Heart right ventricle (tissue), 16 donors: ENCODE measurements around the gene TYW1B. TPM values are rescaled to one million over a fixed set of nuclear protein-coding genes. Genes with fewer than 3 reads are reported as not detected.
"Not testable (repeated sequence)": the region's sequence is repeated elsewhere in the genome, so short reads cannot be mapped to it uniquely, and the experiment has no call there.

Experiments
- ATAC-seq, 8 donors: fragments of 200-7000 bp; cut with Tn5 transposase; one replicate each; pipeline ENCODE4 v1.9.1; 2020; ENCODE audit warnings: mild to moderate bottlenecking in 8 of 8, moderate library complexity in 8 of 8, moderate number of reproducible peaks in 1 of 8
- DNase-seq, 2 donors: peaks; one replicate each; pipeline ENCODE4 v3.0.0-alpha.2; 2020
- H3K27ac ChIP-seq, 10 donors: fragments of 200-600 bp; sonication (generic) in 2 of 10; one replicate each; pipeline versions ENCODE4 v1.5.0 to v1.8.0; 2020 to 2022; ENCODE audit warnings: mild to moderate bottlenecking in 3 of 10
- H3K27me3 ChIP-seq, 7 donors: fragments of 200-600 bp; one replicate each; pipeline ENCODE4 v1.8.0; 2021 to 2022; ENCODE audit warnings: mild to moderate bottlenecking in 2 of 7
- H3K36me3 ChIP-seq, 9 donors: fragments of 200-600 bp; sonication (generic) in 1 of 9; one replicate each; pipeline versions ENCODE4 v1.5.0 to v1.8.0; 2020 to 2022; ENCODE audit warnings: mild to moderate bottlenecking in 2 of 9
- H3K4me1 ChIP-seq, 9 donors: fragments of 200-600 bp; sonication (generic) in 1 of 9; one replicate each; pipeline versions ENCODE4 v1.5.0 to v1.8.0; 2020 to 2022; ENCODE audit warnings: mild to moderate bottlenecking in 4 of 9
- H3K4me3 ChIP-seq, 10 donors: fragments of 200-600 bp; sonication (generic) in 2 of 10; one replicate each; pipeline versions ENCODE4 v1.5.0 to v1.8.0; 2020 to 2022; ENCODE audit warnings: mild to moderate bottlenecking in 7 of 10, moderate library complexity in 2 of 10
- H3K9me3 ChIP-seq, 11 donors: fragments of 200-600 bp in 10 of 11; sonication (generic) in 2 of 11; one replicate each; pipeline versions ENCODE4 v1.5.0 to v1.8.0; 2013 to 2022; ENCODE audit warnings: mild to moderate bottlenecking in 2 of 11, control low read depth in 1 of 11, moderate library complexity in 1 of 11
- WGBS, 2 donors: extraction: QIAGEN DNeasy Blood & Tissue Kit; methylation state at CpG; one replicate each; pipeline ENCODE4 v1.1.7; 2013; ENCODE audit warnings: inconsistent platforms in 1 of 2; 5-methylcytosine and 5-hydroxymethylcytosine counted together
- intact Hi-C, 10 donors: fragments of 100-400 bp; cut with DNase I; formaldehyde crosslinking; loops; one replicate each; pipeline versions ENCODE4 v1.11.1 to v1.14.2; 2022
- polyA plus RNA-seq, 2 donors: library from polyadenylated mRNA; stranded (reverse); fragments of 200-250 nt; gene quantifications; one replicate each; pipeline ENCODE4 v1.2.3, GENCODE V29; 2013
- total RNA-seq, 10 donors: library from RNA; stranded (reverse); fragmentation: NEBNext Ultra II Directional in 3 of 10; extraction: Animal tissue kit (Norgen Biotek cat#: 25700) in 3 of 10; gene quantifications; one replicate each; pipeline versions ENCODE4 v1.2.1 to v1.2.4, GENCODE V29; 2021 to 2023
- TF ChIP-seq, protein P1 (sequence below), 9 donors: fragments of 200-600 bp; sonication (generic) in 2 of 9; IDR thresholded peaks; one replicate each; pipeline versions ENCODE4 v1.5.0 to v1.8.0; 2021 to 2022; ENCODE audit warnings: antibody characterized with exemption in 9 of 9, mild to moderate bottlenecking in 5 of 9, moderate library complexity in 1 of 9
- donor health status: Arrhythmogenic right ventricular cardiomyopathy.
- donor health status: ischemic (EF 13 %, LVEDD 7.1; RV severe dilation, severe dysfunction).
- donor health status: healthy with polysubstance abuse.
- donor health status: DM: no; HTN: yes; CAD: no.
- donor health status: DM: no; HTN: no; CAD: no.
- donor health status: ischemic (EF 25% LVEDD 6.9; RV normal size, moderate dysfunction).
- donor health status: ischemic (EF 25% LVEDD 5.7; RV mildly dilated, moderate dysfunction).
- donor health status: healthy.
- donor health status: DM: yes; HTN: yes; CAD: no.
- donor health status: Ischemic cardiomyopathy.
- donor health status: ischemic (EF 35%, LVEDD 5.7; RV mildly dilated, moderate dysfunction).
- donor health status: nonischemic (EF 11% LVEDD 7.7; RV severe dilation, severe dysfunction).
- donor health status: DM: yes; HTN: yes; CAD: no.
- donor health status: PGD.
- donor health status: ischemic (EF 29% LVEDD 5.4; RV normal size, mild dysfunction).
- donor health status: nonischemic (EF 23%, LVEDD 6.1; RV moderate dilation, normal function).

Gene TYW1B
- total and polyA plus RNA-seq, 12 donors = 0.90 to 4.7 (median 1.8) TPM

DNA sequence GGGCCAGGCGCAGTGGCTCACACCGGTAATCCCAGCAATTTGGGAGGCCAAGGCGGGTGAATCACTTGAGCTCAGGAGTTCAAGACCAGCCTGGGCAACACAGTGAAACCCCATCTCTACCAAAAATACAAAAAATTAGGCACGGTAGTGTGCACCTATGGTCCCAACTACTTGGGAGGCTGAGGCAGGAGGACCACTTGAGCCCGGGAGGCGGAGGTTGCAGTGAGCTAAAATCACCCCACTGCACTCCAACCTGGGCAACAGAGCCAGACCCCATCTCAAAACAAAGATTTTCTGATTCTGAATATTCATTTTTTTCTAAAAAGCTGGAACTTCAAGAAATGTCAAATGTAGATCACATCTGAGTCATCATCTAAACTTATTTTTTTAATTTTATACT is 10.3 kb upstream of the TYW1B start:
- not testable (repeated sequence) for H3K4me1 ChIP-seq, H3K4me3 ChIP-seq, H3K27me3 ChIP-seq, H3K27ac ChIP-seq, ATAC-seq, DNase-seq
- intact Hi-C loops = loop anchor here in 1 of 10 donors (10.0 kb wide), 1 partner anchor 76 kb away; no protein-coding TSS in a partner anchor
- Histone ChIP-seq H3K36me3 (peaks cover 0 to 62% (median 34%) of the 10 kb centered on the region in 9 donors), H3K9me3 (peaks cover 0 to 25% (median 5%) of the 10 kb centered on the region in 11 donors)
- WGBS, 2 donors = 98 to 99% methylated on average over 6 of the region's 6 CpGs

- Histone ChIP-seq H3K4me1 (peaks cover 0 to 17% (median 4%) of the 10 kb centered on the region in 9 donors), H3K9me3 (peaks cover 0 to 25% (median 5%) of the 10 kb centered on the region in 11 donors), H3K36me3 (peaks cover 0 to 72% (median 43%) of the 10 kb centered on the region in 9 donors)
- intact Hi-C loops = loop anchor here in 1 of 10 donors (10.0 kb wide), 1 partner anchor 78 kb away; no protein-coding TSS in a partner anchor
- H3K27ac ChIP-seq, H3K27me3 ChIP-seq, DNase-seq, H3K4me3 ChIP-seq, ATAC-seq: not testable (repeated sequence)
- 89 to 91% methylated on average over 3 of the region's 3 CpGs for WGBS, 2 donors
Observed at GRCh38 chr7:72837291-72837690, 9.3 kb upstream of the TYW1B start.

GRCh38 chr7:72830567-72830966 is 2.6 kb upstream of the TYW1B start:
- Histone ChIP-seq H3K27ac (peak overlapping the region; percentile 89 to 99 (median 97)), H3K4me3 (peak overlapping the region; percentile 48 to 92 (median 80)), H3K36me3 (peaks cover 0 to 49% (median 29%) of the 10 kb centered on the region in 9 donors), H3K4me1 (peaks cover 8 to 46% (median 29%) of the 10 kb centered on the region in 9 donors)
- not testable (repeated sequence) for DNase-seq, ATAC-seq, H3K27me3 ChIP-seq, H3K9me3 ChIP-seq
- intact Hi-C loops = loop anchor here in 1 of 10 donors (10.0 kb wide), 1 partner anchor 84 kb away; no protein-coding TSS in a partner anchor
- WGBS, 2 donors = 25 to 31% methylated on average over 4 to 5 of the region's 5 CpGs

GRCh38 chr7:72829687-72830354 is 1.8 kb upstream of the TYW1B start:
- peak; percentile 25 to 53 for DNase-seq
- Histone ChIP-seq H3K4me1 (peaks cover 8 to 45% (median 28%) of the 10 kb centered on the region in 9 donors), H3K36me3 (peaks cover 0 to 41% (median 29%) of the 10 kb centered on the region in 9 donors), H3K4me3 (peak overlapping the region; percentile 48 to 92 (median 80)), H3K27ac (peak overlapping the region; percentile 89 to 99 (median 97))
- TF ChIP-seq, protein P1, sequence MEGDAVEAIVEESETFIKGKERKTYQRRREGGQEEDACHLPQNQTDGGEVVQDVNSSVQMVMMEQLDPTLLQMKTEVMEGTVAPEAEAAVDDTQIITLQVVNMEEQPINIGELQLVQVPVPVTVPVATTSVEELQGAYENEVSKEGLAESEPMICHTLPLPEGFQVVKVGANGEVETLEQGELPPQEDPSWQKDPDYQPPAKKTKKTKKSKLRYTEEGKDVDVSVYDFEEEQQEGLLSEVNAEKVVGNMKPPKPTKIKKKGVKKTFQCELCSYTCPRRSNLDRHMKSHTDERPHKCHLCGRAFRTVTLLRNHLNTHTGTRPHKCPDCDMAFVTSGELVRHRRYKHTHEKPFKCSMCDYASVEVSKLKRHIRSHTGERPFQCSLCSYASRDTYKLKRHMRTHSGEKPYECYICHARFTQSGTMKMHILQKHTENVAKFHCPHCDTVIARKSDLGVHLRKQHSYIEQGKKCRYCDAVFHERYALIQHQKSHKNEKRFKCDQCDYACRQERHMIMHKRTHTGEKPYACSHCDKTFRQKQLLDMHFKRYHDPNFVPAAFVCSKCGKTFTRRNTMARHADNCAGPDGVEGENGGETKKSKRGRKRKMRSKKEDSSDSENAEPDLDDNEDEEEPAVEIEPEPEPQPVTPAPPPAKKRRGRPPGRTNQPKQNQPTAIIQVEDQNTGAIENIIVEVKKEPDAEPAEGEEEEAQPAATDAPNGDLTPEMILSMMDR (IDR thresholded peaks at IDR 0.05) = peak in 8 of 9 donors; percentile 7 to 58 (median 40)
- peak; percentile 43 to 81 (median 68) for ATAC-seq
- not testable (repeated sequence) for H3K9me3 ChIP-seq, H3K27me3 ChIP-seq
- intact Hi-C loops = loop anchor here in 8 of 10 donors (5.0 to 10.0 kb wide), 3 partner anchors 82 to 95 kb away; partner anchors contain the start of gene POM121 (in 1 of the 8)
- WGBS, 2 donors = 0 to 1% methylated on average over 29 of the region's 29 CpGs

- intact Hi-C loops = loop anchor here in 7 of 10 donors (5.0 to 10.0 kb wide), 3 partner anchors 83 to 96 kb away; partner anchors contain the start of gene POM121 (in 1 of the 7)
- not testable (repeated sequence) for H3K9me3 ChIP-seq, H3K27me3 ChIP-seq
- Histone ChIP-seq H3K4me1 (peaks cover 8 to 43% (median 28%) of the 10 kb centered on the region in 9 donors), H3K27ac (peak overlapping the region; percentile 89 to 99 (median 97)), H3K4me3 (peak overlapping the region; percentile 48 to 92 (median 80)), H3K36me3 (peaks cover 0 to 36% (median 28%) of the 10 kb centered on the region in 9 donors)
- ATAC-seq (peak; percentile 83 to 94 (median 87)), DNase-seq (peak; percentile 91 to 98)
- 0 to 1% methylated on average over 36 of the region's 36 CpGs for WGBS, 2 donors
Observed at GRCh38 chr7:72829291-72829686, 1.3 kb upstream of the TYW1B start.
